GM18505 (cell line): Measurements from ENCODE around the gene UBE3A.
"Not testable (repeated sequence)": the region's sequence is repeated elsewhere in the genome, so short reads cannot be mapped to it uniquely, and the experiment has no call there.

Experiments
- ATAC-seq: cut with Tn5 transposase; IDR thresholded peaks from one replicate; pipeline ENCODE4 v1.9.1; 2021; ENCODE audit not compliant: unreplicated experiment
- POLR2A ChIP-seq: IDR thresholded peaks from 4 replicates; pipeline ENCODE4 v1.6.1; 2011; ENCODE audit warnings: borderline replicate concordance; ENCODE audit not compliant: insufficient read depth, insufficient read length; ENCODE audit errors: extremely low read depth

Gene UBE3A

DNA sequence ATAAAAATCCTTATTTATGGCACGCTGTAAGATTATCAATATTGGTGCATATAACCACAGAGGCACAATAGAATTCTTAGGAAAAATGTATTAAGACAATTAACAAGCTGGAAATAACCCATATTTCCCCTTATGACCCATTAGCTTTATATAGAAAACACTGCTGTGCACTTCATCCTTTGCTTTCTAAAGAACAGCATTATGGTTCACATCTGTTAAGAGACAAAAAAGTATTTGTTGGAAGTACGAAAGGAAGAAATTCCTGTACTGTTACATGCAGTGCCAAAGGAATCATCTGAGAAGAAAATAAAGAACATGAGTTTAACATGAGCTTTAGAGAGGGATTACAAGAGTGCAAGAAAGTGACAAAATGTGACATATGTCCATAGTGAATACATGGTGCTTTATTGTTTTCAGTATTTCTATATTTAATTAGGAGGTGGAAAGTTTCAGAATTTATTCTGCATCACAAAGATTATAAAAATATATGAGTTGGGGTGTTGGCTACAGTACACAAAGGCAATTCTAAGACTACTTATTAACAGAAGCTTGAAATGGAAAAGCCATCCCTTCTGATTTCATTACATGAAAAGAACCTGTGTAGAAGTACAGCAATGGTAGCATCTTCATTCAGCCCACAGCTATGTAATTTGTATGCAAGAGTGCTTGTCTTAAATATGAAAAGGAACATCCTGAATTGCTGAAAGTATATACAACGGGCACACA, 6.8 kb downstream of the UBE3A start:
- no peak for ATAC-seq
- no peak for TF ChIP-seq POLR2A

DNA sequence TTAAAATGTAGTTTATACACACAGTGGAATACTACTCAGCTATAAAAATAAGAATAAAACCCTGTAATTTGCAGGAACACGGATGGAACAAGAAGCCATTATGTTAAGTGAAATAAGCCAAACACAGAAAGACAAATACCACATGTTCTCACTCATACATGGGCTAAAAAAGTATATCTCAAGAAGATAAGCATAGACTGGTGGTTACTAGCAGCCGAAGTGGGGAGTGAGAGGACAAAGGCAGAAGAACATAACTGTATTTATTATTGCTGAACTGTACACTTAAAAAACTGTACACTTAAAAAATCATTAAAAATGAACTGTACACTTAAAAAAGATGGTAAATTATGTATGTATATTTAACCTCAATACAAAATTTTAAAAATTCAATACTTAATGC, 11.0 kb downstream of the UBE3A start:
- ATAC-seq, result no peak
- no peak for TF ChIP-seq POLR2A

- TF ChIP-seq POLR2A, result no peak
- no peak for ATAC-seq
These were observed 11.8 kb downstream of the UBE3A start for GRCh38 chr15:25426896-25427610.

DNA sequence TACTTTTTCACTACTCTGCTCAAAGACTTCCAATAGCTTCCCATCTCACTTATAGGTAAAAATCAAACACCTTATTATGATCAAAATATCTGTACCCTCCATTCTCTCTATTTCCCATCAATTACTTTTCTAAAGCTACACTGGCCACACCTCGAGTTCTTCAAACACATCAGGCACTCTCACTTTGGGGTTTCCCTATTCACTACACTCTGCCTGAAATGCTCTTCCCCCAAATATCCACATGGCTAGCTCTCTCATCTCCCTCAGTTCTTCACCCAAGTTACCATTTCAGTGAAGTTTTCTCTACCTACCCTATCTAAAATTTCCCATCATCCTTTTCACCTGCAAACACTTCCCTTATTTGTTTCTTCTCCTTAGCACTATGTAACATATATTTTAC, 14.8 kb downstream of the UBE3A start:
- no peak for ATAC-seq
- no peak for TF ChIP-seq POLR2A

DNA sequence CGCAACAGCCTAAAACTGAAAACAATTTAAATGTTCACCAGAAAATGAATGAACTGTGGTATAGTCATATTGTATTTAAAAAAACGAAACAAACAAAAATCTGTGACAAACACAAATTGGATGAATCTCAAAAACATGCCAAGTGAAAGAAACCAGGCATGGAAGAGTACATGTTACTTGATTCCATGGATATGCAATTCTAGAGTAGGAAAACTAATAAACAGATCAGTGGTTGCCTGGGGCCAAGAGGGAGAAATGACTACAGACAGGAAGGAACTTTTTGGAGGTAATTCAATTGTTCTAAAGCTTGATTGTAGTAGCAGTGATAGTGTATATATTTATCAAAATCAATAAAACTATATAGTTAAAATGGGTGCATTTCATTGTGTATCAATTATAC, 16.8 kb downstream of the UBE3A start:
- no peak for TF ChIP-seq POLR2A

GRCh38 chr15:25418202-25418601, 20.6 kb downstream of the UBE3A start:
- no peak for TF ChIP-seq POLR2A
- no peak for ATAC-seq

More for the DNA sequence above, 16.8 kb downstream of the UBE3A start:
- no peak for ATAC-seq

DNA sequence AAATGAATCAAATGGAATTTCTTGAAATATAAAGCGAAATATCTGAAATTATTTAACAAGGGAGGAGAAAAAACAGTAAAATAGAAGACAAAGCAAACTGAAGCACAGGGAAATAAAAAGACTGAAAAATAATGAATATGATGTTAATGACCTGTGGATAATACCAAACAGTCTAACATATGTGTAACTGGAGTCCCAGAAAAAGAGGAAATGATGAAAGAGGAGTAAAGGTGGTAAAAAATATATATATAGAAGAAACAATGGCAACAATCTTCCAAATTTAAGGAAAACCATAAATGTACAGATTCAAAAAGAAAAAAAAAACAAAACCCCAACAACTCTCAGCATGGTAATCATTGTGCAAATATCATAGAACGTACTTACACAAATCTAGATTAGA, 21.2 kb downstream of the UBE3A start:
- no peak for TF ChIP-seq POLR2A
- ATAC-seq, result no peak

- ATAC-seq, result peak; percentile 57
- no peak for TF ChIP-seq POLR2A
These were observed 22.1 kb downstream of the UBE3A start for GRCh38 chr15:25416693-25417092.

DNA sequence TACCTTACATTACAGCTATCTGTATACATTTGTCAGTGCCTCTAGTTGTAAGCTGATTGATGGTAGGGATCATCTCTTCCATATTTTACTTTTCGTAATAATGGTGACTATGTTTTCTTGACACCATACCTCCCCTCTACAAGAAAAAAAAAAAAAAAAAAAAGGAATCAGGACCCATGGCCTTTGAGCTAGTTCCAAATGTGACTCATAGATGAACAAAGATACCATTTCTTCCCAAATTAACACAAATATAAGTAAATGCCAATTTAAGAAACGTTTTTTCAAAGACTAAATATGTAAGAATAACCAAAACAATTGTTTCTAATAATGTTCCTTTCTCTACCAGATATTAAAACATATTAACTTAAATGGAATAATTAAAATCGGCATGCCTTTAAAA, 23.1 kb downstream of the UBE3A start:
- TF ChIP-seq POLR2A, result no peak
- ATAC-seq, result no peak

- TF ChIP-seq POLR2A, result no peak
- no peak for ATAC-seq
These were observed 23.6 kb downstream of the UBE3A start for GRCh38 chr15:25415217-25415616.

DNA sequence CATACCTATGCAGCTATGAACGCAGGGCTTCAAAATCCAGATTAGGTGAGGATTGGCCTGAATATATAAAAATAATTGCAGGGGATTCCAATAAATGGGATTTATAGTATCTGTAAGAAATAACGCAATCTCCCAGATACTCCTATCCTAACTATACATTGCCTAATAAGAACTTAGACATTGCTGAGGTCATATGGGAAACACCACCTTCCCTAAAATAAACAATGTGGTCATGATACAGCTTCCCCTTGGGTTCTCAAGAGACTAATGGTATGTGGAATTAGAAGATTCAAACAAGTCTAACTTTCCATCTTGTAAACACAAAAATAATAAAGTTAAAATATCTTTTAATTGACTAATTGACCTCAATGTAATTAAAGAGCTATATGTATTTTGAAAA, 28.2 kb downstream of the UBE3A start:
- no peak for ATAC-seq
- no peak for TF ChIP-seq POLR2A

GRCh38 chr15:25409731-25410130, 29.1 kb downstream of the UBE3A start:
- ATAC-seq, result not testable (repeated sequence)

- ATAC-seq, result no peak
- TF ChIP-seq POLR2A, result no peak
These were observed 29.9 kb downstream of the UBE3A start for GRCh38 chr15:25408929-25409328.

GRCh38 chr15:25408428-25408827, 30.4 kb downstream of the UBE3A start:
- no peak for ATAC-seq
- no peak for TF ChIP-seq POLR2A

DNA sequence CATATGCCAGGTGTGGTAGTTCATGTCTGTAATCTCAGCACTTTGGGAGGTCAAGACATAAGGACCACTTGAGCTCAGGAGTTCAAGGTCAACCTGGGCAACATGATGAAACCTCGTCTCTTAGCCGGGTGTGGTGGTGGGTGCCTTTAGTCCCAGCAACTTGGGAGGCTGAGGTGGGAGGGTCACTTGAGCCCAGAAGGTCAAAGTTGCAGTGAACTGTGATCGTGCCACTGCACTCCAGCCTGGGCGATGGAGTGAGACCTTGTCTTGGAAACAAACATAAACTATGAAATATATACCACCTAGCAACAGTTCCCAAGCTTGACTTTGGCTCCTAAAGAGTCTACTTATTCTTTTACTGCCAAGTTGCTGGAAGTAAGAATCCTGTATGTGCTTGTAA, 30.9 kb downstream of the UBE3A start:
- ATAC-seq, result no peak
- TF ChIP-seq POLR2A, result no peak

DNA sequence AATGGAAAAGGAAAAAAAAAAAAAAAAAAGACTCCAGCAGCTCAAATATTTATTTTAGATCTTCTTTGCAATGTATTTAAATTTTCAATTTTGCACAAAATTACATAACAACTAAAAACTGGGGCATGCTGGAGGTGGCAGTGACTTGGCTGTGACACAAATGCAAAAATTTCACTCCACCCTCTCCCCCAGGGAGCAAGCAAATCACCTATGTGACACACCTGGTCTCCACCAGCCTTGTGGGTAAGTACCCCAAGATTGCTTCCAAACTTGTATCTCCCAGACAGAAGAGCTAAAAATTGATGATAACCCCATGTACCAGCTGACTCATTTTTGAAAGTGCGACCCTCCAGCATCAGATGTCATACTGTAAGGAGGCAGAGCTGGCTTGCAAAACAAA, 32.0 kb downstream of the UBE3A start:
- no peak for TF ChIP-seq POLR2A
- no peak for ATAC-seq
